Activated CD4-positive, alpha-beta memory T cell treated with anti-CD3 and anti-CD28 coated beads for 36 hours (primary cell): ENCODE measurements around the gene POLA1. TPM values are rescaled to one million over a fixed set of nuclear protein-coding genes. Genes with fewer than 3 reads are reported as not detected.

Experiments used
- CTCF ChIA-PET: fragments of 350-600 bp; sonication (Branson Sonifier 250); formaldehyde crosslinking; loops from one replicate; lab custom pipeline; 2021; ENCODE audit warnings: antibody characterized with exemption, inconsistent platforms; lab: Charles Lee
- POLR2A ChIA-PET: fragments of 350-600 bp; sonication (Branson Sonifier 250); formaldehyde crosslinking; loops from one replicate; lab custom pipeline; 2021; ENCODE audit warnings: antibody characterized with exemption; lab: Charles Lee
- DNase-seq: peaks from one replicate; pipeline ENCODE4 v3.0.0-alpha.2; 2020
- H3K27ac Mint-ChIP-seq: one replicate; pipeline ENCODE4 v1.8.0; 2021; ENCODE audit warnings: mixed read lengths
- H3K27me3 Mint-ChIP-seq: one replicate; pipeline ENCODE4 v1.8.0; 2021; ENCODE audit warnings: mixed read lengths
- H3K36me3 Mint-ChIP-seq: one replicate; pipeline ENCODE4 v1.8.0; 2021; ENCODE audit warnings: mixed read lengths
- H3K4me1 Mint-ChIP-seq: one replicate; pipeline ENCODE4 v1.8.0; 2021; ENCODE audit warnings: low read depth, mixed read lengths
- H3K4me3 Mint-ChIP-seq: one replicate; pipeline ENCODE4 v1.8.0; 2021; ENCODE audit warnings: mild to moderate bottlenecking, mixed read lengths
- H3K9me3 Mint-ChIP-seq: one replicate; pipeline ENCODE4 v1.8.0; 2021; ENCODE audit warnings: mixed read lengths
- intact Hi-C: fragments of 100-400 bp; cut with micrococcal nuclease; formaldehyde crosslinking; loops from one replicate; pipeline ENCODE4 v1.15.1; 2023
- total RNA-seq, 2 experiments: library from RNA; stranded (reverse); gene quantifications; one replicate each; pipeline ENCODE4 v1.2.3, GENCODE V29; 2021

The POLA1 gene
- total RNA-seq, 2 experiments from 2014 or later: 40.9 to 41.7 TPM

GRCh38 chrX:24661292-24661691, 32.4 kb upstream of the POLA1 start:
- DNase-seq: no peak
- ChIA-PET CTCF (no interaction called here), POLR2A (no interaction called here)
- no peaks in the 10 kb centered on the region for H3K27me3 Mint-ChIP-seq
- no peak overlapping the region for H3K27ac Mint-ChIP-seq
- no peaks in the 10 kb centered on the region for H3K36me3 Mint-ChIP-seq
- H3K9me3 Mint-ChIP-seq: no peaks in the 10 kb centered on the region
- H3K4me3 Mint-ChIP-seq: no peak overlapping the region
- intact Hi-C loops: no loop called here
- no peaks in the 10 kb centered on the region for H3K4me1 Mint-ChIP-seq

DNA sequence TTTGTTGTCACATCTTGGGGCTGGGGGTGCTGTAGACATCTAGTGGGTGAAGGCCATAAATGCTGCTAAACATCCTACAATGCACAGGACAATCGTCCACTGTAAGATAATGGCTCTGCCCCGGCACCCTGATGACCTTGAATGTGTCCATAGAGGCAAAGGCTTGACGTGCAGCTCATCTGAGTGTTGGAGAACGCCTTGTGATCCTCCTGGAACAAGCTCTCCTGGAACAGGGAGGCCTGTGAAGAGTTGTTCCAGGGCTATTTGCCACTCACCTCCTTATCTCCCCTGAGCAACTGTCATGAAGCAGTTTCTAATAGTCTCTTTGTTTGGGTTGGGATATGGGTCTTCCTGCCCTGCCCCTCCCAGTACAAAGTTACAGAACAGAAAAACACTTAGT, 31.4 kb upstream of the POLA1 start:
- POLR2A ChIA-PET: no interaction called here
- no peak overlapping the region for H3K27ac Mint-ChIP-seq
- H3K4me3 Mint-ChIP-seq: no peak overlapping the region
- CTCF ChIA-PET: no interaction called here
- no peaks in the 10 kb centered on the region for H3K9me3 Mint-ChIP-seq
- H3K4me1 Mint-ChIP-seq: no peaks in the 10 kb centered on the region
- no peaks in the 10 kb centered on the region for H3K27me3 Mint-ChIP-seq
- no peak for DNase-seq
- intact Hi-C loops: no loop called here
- no peaks in the 10 kb centered on the region for H3K36me3 Mint-ChIP-seq

GRCh38 chrX:24668111-24668510, 25.6 kb upstream of the POLA1 start:
- Mint-ChIP-seq H3K36me3 (no peaks in the 10 kb centered on the region), H3K9me3 (no peaks in the 10 kb centered on the region), H3K4me3 (no peak overlapping the region), H3K27ac (no peak overlapping the region), H3K4me1 (no peaks in the 10 kb centered on the region), H3K27me3 (no peaks in the 10 kb centered on the region)
- ChIA-PET POLR2A (no interaction called here), CTCF (no interaction called here)
- no peak for DNase-seq
- intact Hi-C loops: no loop called here

- no peak for DNase-seq
- POLR2A ChIA-PET: no interaction called here
- intact Hi-C loops: no loop called here
- H3K36me3 Mint-ChIP-seq: no peaks in the 10 kb centered on the region
- CTCF ChIA-PET: no interaction called here
- H3K27ac Mint-ChIP-seq: no peak overlapping the region
- H3K4me1 Mint-ChIP-seq: no peaks in the 10 kb centered on the region
- no peak overlapping the region for H3K4me3 Mint-ChIP-seq
- no peaks in the 10 kb centered on the region for H3K9me3 Mint-ChIP-seq
- H3K27me3 Mint-ChIP-seq: no peaks in the 10 kb centered on the region
These were observed 21.0 kb upstream of the POLA1 start for GRCh38 chrX:24672701-24673190.

- ChIA-PET CTCF (no interaction called here), POLR2A (no interaction called here)
- Mint-ChIP-seq H3K27me3 (no peaks in the 10 kb centered on the region), H3K36me3 (no peaks in the 10 kb centered on the region), H3K4me1 (no peaks in the 10 kb centered on the region), H3K9me3 (no peaks in the 10 kb centered on the region), H3K27ac (no peak overlapping the region), H3K4me3 (no peak overlapping the region)
- intact Hi-C loops: no loop called here
- DNase-seq: no peak
These were observed 20.3 kb upstream of the POLA1 start for GRCh38 chrX:24673424-24673823.

DNA sequence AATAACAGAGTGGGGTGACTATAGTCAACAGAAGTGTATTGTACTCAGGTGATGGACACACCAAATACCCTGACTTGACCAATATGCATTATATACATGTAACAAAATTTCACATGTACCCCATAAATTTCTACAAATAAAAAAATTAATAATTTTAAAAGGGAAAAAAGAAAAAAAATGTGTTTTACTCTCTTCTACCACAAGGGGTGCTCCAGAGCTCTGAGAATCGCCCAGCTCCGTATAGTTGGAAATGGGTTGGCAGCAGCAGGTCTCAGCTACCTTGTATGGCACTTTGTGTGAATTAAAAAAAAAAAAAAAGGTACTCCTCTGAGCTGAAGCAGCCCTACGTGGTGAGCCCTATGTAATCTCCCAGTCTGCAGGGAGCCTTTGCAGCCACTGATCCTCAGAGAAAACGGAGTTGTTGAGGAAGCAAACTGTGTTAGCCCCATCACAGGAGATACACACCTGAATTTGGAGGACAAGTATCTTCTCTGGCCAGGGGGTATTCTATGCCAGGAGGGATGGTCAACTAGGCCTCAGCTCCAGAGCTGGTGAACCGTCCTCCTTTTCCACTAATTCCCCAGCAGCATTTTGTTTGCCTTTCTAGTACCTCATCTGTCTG, 17.2 kb upstream of the POLA1 start:
- CTCF ChIA-PET: interaction anchor here (0.7 to 2.1 kb wide), 9 partner anchors 10 to 71 kb away, joined by 3 to 7 read pairs (median 4); partner anchors contain the start of gene PCYT1B
- peak; percentile 10 for DNase-seq
- Mint-ChIP-seq H3K4me1 (peaks cover 1% of the 10 kb centered on the region), H3K4me3 (no peak overlapping the region), H3K27me3 (peaks cover 2% of the 10 kb centered on the region), H3K36me3 (no peaks in the 10 kb centered on the region), H3K27ac (no peak overlapping the region), H3K9me3 (no peaks in the 10 kb centered on the region)
- intact Hi-C loops: no loop called here
- POLR2A ChIA-PET: no interaction called here

- Mint-ChIP-seq H3K4me1 (peaks cover 16% of the 10 kb centered on the region), H3K27ac (peak overlapping the region; percentile 58), H3K36me3 (no peaks in the 10 kb centered on the region), H3K9me3 (peaks cover 9% of the 10 kb centered on the region), H3K4me3 (no peak overlapping the region), H3K27me3 (peaks cover 2% of the 10 kb centered on the region)
- ChIA-PET CTCF (no interaction called here), POLR2A (interaction anchor here (1.7 kb wide), 1 partner anchor 20 kb away, joined by 7 read pairs; no protein-coding TSS in a partner anchor)
- intact Hi-C loops: loop anchor here (1.0 to 5.0 kb wide), 4 partner anchors 10 to 203 kb away; partner anchors contain the start of genes PCYT1B and POLA1
- DNase-seq: peak; percentile 58
These were observed 10.8 kb upstream of the POLA1 start for GRCh38 chrX:24682739-24683432.

DNA sequence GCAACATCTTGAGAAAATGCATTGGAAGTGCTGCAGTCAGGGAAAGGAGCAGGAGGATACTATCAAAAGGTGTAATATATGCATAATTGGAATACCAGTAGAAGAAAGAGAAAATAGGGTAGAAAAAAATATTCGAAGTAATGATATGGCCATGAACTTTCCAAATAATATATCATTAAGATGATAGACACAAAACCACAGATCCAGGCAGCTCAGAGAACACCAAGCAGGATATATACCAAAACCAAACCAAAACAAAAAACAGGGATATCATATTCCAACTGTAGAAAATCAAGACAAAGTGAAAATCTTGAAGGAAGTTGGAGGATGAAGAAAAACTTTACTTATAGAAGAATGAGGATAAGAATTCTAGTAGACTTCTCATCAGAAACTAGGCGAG, 9.7 kb upstream of the POLA1 start:
- peaks cover 16% of the 10 kb centered on the region for H3K4me1 Mint-ChIP-seq
- H3K9me3 Mint-ChIP-seq: peaks cover 9% of the 10 kb centered on the region
- CTCF ChIA-PET: no interaction called here

GRCh38 chrX:24692305-24692704, 1.4 kb upstream of the POLA1 start:
- DNase-seq: no peak
- Mint-ChIP-seq H3K4me1 (peaks cover 24% of the 10 kb centered on the region), H3K27me3 (no peaks in the 10 kb centered on the region), H3K9me3 (no peaks in the 10 kb centered on the region), H3K27ac (no peak overlapping the region), H3K4me3 (no peak overlapping the region), H3K36me3 (peaks cover 16% of the 10 kb centered on the region)
- POLR2A ChIA-PET: no interaction called here
- CTCF ChIA-PET: no interaction called here
- intact Hi-C loops: no loop called here

More for the DNA sequence above, 9.7 kb upstream of the POLA1 start:
- no peak for DNase-seq
- no peak overlapping the region for H3K4me3 Mint-ChIP-seq
- POLR2A ChIA-PET: no interaction called here
- no peak overlapping the region for H3K27ac Mint-ChIP-seq
- H3K27me3 Mint-ChIP-seq: no peaks in the 10 kb centered on the region
- intact Hi-C loops: loop anchor here (5.0 kb wide), 2 partner anchors 37 to 172 kb away; partner anchors contain the start of gene PCYT1B
- H3K36me3 Mint-ChIP-seq: no peaks in the 10 kb centered on the region

DNA sequence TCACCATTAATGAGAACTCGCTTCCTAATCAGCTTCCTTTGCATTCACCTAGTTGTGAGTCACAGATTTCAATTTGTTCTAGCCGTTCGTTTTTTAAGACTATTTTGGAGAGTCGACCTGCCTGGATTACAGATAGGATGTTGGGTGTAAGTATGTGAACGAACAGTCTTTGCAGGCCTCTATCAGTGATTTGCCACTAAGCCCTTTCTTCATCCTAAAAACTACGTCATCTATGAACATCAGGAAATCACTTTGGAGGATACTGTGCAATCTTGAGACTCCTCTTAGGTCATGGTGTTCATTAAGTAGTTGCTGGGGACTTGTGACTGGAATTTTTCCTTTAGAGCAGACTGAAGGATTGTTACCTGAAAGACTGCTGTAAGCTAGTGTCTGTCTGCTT, 1.1 kb downstream of the POLA1 start:
- ChIA-PET CTCF (interaction anchor here (0.7 to 1.9 kb wide), 3 partner anchors 18 to 323 kb away, joined by 3 to 5 read pairs (median 4); no protein-coding TSS in a partner anchor), POLR2A (no interaction called here)
- no peak for DNase-seq
- H3K27me3 Mint-ChIP-seq: no peaks in the 10 kb centered on the region
- H3K36me3 Mint-ChIP-seq: peaks cover 17% of the 10 kb centered on the region
- intact Hi-C loops: no loop called here
- H3K27ac Mint-ChIP-seq: peak overlapping the region; percentile 89
- peaks cover 24% of the 10 kb centered on the region for H3K4me1 Mint-ChIP-seq
- peak overlapping the region; percentile 87 for H3K4me3 Mint-ChIP-seq
- no peaks in the 10 kb centered on the region for H3K9me3 Mint-ChIP-seq

GRCh38 chrX:24696294-24696693, 2.6 kb downstream of the POLA1 start:
- intact Hi-C loops: no loop called here
- DNase-seq: no peak
- CTCF ChIA-PET: no interaction called here
- H3K36me3 Mint-ChIP-seq: peaks cover 19% of the 10 kb centered on the region
- no peaks in the 10 kb centered on the region for H3K9me3 Mint-ChIP-seq
- H3K27ac Mint-ChIP-seq: no peak overlapping the region
- H3K4me1 Mint-ChIP-seq: peaks cover 24% of the 10 kb centered on the region
- no peak overlapping the region for H3K4me3 Mint-ChIP-seq
- H3K27me3 Mint-ChIP-seq: no peaks in the 10 kb centered on the region
- POLR2A ChIA-PET: no interaction called here

GRCh38 chrX:24702362-24703184, 8.9 kb downstream of the POLA1 start:
- Mint-ChIP-seq H3K4me1 (peaks cover 10% of the 10 kb centered on the region), H3K27ac (peak overlapping the region; percentile 74), H3K36me3 (peaks cover 26% of the 10 kb centered on the region), H3K4me3 (no peak overlapping the region), H3K9me3 (no peaks in the 10 kb centered on the region), H3K27me3 (no peaks in the 10 kb centered on the region)
- no peak for DNase-seq
- ChIA-PET POLR2A (interaction anchor here (1.0 to 1.6 kb wide), 2 partner anchors 20 to 224 kb away, joined by 3 to 7 read pairs; no protein-coding TSS in a partner anchor), CTCF (interaction anchor here (1.7 kb wide), 1 partner anchor 27 kb away, joined by 7 read pairs; no protein-coding TSS in a partner anchor)
- intact Hi-C loops: no loop called here
